MM.1S (cell line): ENCODE measurements around the gene SGCG.

Experiments
- DNase-seq: peaks from one replicate; pipeline ENCODE4 v3.0.0-alpha.2; 2015
- H2AFZ ChIP-seq: fragments of 300-600 bp; sonication (generic); 2 replicates; pipeline ENCODE4 v1.6.0; 2016; ENCODE audit warnings: antibody characterized with exemption, low read length
- H3F3A ChIP-seq: fragments of 300-600 bp; sonication (generic); 2 replicates; pipeline ENCODE4 v1.6.1; 2016; ENCODE audit warnings: mild to moderate bottlenecking, antibody characterized with exemption, low read length, moderate library complexity, mixed read lengths; ENCODE audit not compliant: insufficient read depth
- H3K27ac ChIP-seq: fragments of 300-600 bp; sonication (generic); 2 replicates; pipeline ENCODE4 v1.5.1; 2016; ENCODE audit warnings: mild to moderate bottlenecking, low read length
- H3K27me3 ChIP-seq: fragments of 300-600 bp; sonication (generic); replicated peaks from 2 replicates; pipeline ENCODE4 v1.6.0; 2016; ENCODE audit warnings: low read length; ENCODE audit not compliant: insufficient read depth
- H3K36me3 ChIP-seq: fragments of 300-600 bp; sonication (generic); replicated peaks from 2 replicates; pipeline ENCODE4 v1.6.1; 2016; ENCODE audit warnings: mild to moderate bottlenecking, low read length, mixed read lengths; ENCODE audit not compliant: insufficient read depth
- H3K4me1 ChIP-seq: fragments of 300-600 bp; sonication (generic); 2 replicates; pipeline ENCODE4 v1.6.1; 2016; ENCODE audit warnings: low read length, mixed read lengths
- H3K4me2 ChIP-seq: fragments of 300-600 bp; sonication (generic); 2 replicates; pipeline ENCODE4 v1.6.0; 2016; ENCODE audit warnings: low read depth, low read length
- H3K4me3 ChIP-seq: fragments of 300-600 bp; sonication (generic); 2 replicates; pipeline ENCODE4 v1.5.1; 2016; ENCODE audit warnings: low read length, mixed read lengths
- H3K79me2 ChIP-seq: fragments of 300-600 bp; sonication (generic); 2 replicates; pipeline ENCODE4 v1.6.1; 2016; ENCODE audit warnings: mixed run types, low read length, mixed read lengths
- H3K9ac ChIP-seq: fragments of 300-600 bp; sonication (generic); 2 replicates; pipeline ENCODE4 v1.6.1; 2016; ENCODE audit warnings: low read length, mixed read lengths
- H3K9me2 ChIP-seq: fragments of 300-600 bp; sonication (generic); replicated peaks from 2 replicates; pipeline ENCODE4 v1.6.1; 2016; ENCODE audit warnings: mild to moderate bottlenecking, low read length, mixed read lengths; ENCODE audit not compliant: insufficient read depth
- H3K9me3 ChIP-seq: fragments of 300-600 bp; sonication (generic); replicated peaks from 2 replicates; pipeline ENCODE4 v1.6.1; 2016; ENCODE audit warnings: mild to moderate bottlenecking, low read length, mixed read lengths; ENCODE audit not compliant: insufficient read depth
- H4K20me1 ChIP-seq: fragments of 300-600 bp; sonication (generic); 2 replicates; pipeline ENCODE4 v1.6.1; 2016; ENCODE audit warnings: mild to moderate bottlenecking, low read length, moderate library complexity, mixed read lengths; ENCODE audit not compliant: insufficient read depth
- CTCF ChIP-seq: fragments of 300-600 bp; sonication (generic); IDR thresholded peaks from 2 replicates; pipeline ENCODE4 v1.5.1; 2016; ENCODE audit warnings: antibody characterized with exemption, low read length, mixed read lengths
- EZH2 ChIP-seq: fragments of 300-600 bp; sonication (generic); optimal IDR thresholded peaks from 2 replicates; pipeline ENCODE3; 2017; ENCODE audit warnings: low read depth, mild to moderate bottlenecking, antibody characterized with exemption, low read length, mixed read lengths
- EZH2phosphoT487 ChIP-seq: fragments of 300-600 bp; sonication (generic); IDR thresholded peaks from 2 replicates; pipeline ENCODE4 v1.6.1; 2018; ENCODE audit warnings: antibody characterized with exemption, low read length

Gene SGCG

GRCh38 chr13:23159205-23159759 is 21.5 kb upstream of the SGCG start:
- Histone ChIP-seq H4K20me1 (no peaks in the 10 kb centered on the region), H3F3A (no peaks in the 10 kb centered on the region), H3K4me2 (no peak overlapping the region), H3K9me3 (no peaks in the 10 kb centered on the region), H3K36me3 (no peaks in the 10 kb centered on the region), H3K4me3 (no peak overlapping the region), H3K27ac (no peak overlapping the region), H2AFZ (no peak overlapping the region), H3K27me3 (no peaks in the 10 kb centered on the region), H3K9me2 (no peaks in the 10 kb centered on the region), H3K4me1 (no peaks in the 10 kb centered on the region), H3K79me2 (no peaks in the 10 kb centered on the region), H3K9ac (no peak overlapping the region)
- DNase-seq, result peak; percentile 8
- TF ChIP-seq CTCF, result 0 out of 2 replicates have a peak, but pooled peaks have one; percentile 24
- TF ChIP-seq EZH2, result no peak

GRCh38 chr13:23159760-23160637 is 20.8 kb upstream of the SGCG start:
- no peaks in the 10 kb centered on the region for H3K9me3 ChIP-seq
- no peaks in the 10 kb centered on the region for H3K9me2 ChIP-seq
- no peak overlapping the region for H3K27ac ChIP-seq
- H2AFZ ChIP-seq, result no peak overlapping the region
- no peak overlapping the region for H3K4me3 ChIP-seq
- no peaks in the 10 kb centered on the region for H3F3A ChIP-seq
- no peaks in the 10 kb centered on the region for H4K20me1 ChIP-seq
- H3K36me3 ChIP-seq, result no peaks in the 10 kb centered on the region
- no peak for TF ChIP-seq EZH2phosphoT487
- no peak for TF ChIP-seq EZH2
- TF ChIP-seq CTCF, result no peak
- no peak overlapping the region for H3K4me2 ChIP-seq
- H3K79me2 ChIP-seq, result no peaks in the 10 kb centered on the region
- H3K4me1 ChIP-seq, result no peaks in the 10 kb centered on the region
- no peak for DNase-seq
- no peak overlapping the region for H3K9ac ChIP-seq
- H3K27me3 ChIP-seq, result no peaks in the 10 kb centered on the region

GRCh38 chr13:23160638-23161480 is 19.9 kb upstream of the SGCG start:
- Histone ChIP-seq H3K4me2 (no peak overlapping the region), H3K27me3 (no peaks in the 10 kb centered on the region), H3F3A (no peaks in the 10 kb centered on the region), H3K79me2 (no peaks in the 10 kb centered on the region), H3K9me2 (no peaks in the 10 kb centered on the region), H3K9ac (no peak overlapping the region), H3K27ac (no peak overlapping the region), H3K4me3 (no peak overlapping the region), H4K20me1 (no peaks in the 10 kb centered on the region), H3K4me1 (no peaks in the 10 kb centered on the region), H2AFZ (no peak overlapping the region), H3K9me3 (no peaks in the 10 kb centered on the region), H3K36me3 (no peaks in the 10 kb centered on the region)
- TF ChIP-seq EZH2phosphoT487 (no peak), EZH2 (no peak), CTCF (no peak)
- no peak for DNase-seq
